GM12878 (cell line): ENCODE data around the gene HTR3A. TPM values are rescaled to one million over a fixed set of nuclear protein-coding genes. Genes with fewer than 3 reads are reported as not detected.

Experiments used
- ATAC-seq: fragments of 200-7000 bp; cut with Tn5 transposase; 3 replicates; pipeline ENCODE4 v1.9.1; 2020; ENCODE audit warnings: mild to moderate bottlenecking, moderate library complexity
- Bru-seq: library from RNA; stranded (reverse); fragments of 400-500 nt; gene quantifications from one replicate; lab custom pipeline; 2021; lab: Mats Ljungman, UMichigan
- BruChase-seq, 2 experiments: library from RNA; stranded (reverse); fragments of 400-500 nt; gene quantifications; one replicate each; lab custom pipeline; 2021; lab: Mats Ljungman, UMichigan
- BruUV-seq: library from RNA; stranded (reverse); fragments of 400-500 nt; replicated peaks from 2 replicates; lab custom pipeline; 2021; lab: Mats Ljungman, UMichigan
- CTCF ChIA-PET: fragments of 300-600 bp; sonication (Branson Sonifier 250); formaldehyde crosslinking; extraction: SDS; loops from one replicate; lab custom pipeline; 2021; ENCODE audit warnings: inconsistent platforms; lab: Yijun Ruan, JAX
- POLR2A ChIA-PET: fragments of 350-600 bp; formaldehyde crosslinking; extraction: SDS; loops from one replicate; lab custom pipeline; 2021; ENCODE audit warnings: inconsistent platforms; lab: Charles Lee
- RAD21 ChIA-PET: fragments of 300-600 bp; sonication (Branson Sonifier 250); formaldehyde crosslinking; loops from one replicate; lab custom pipeline; 2023; ENCODE audit warnings: antibody characterized with exemption; ENCODE audit not compliant: unreplicated experiment; lab: Charles Lee
- SMC1A ChIA-PET: fragments of 300-600 bp; sonication (Branson Sonifier 250); formaldehyde crosslinking; loops from one replicate; lab custom pipeline; 2023; ENCODE audit not compliant: unreplicated experiment, uncharacterized antibody; lab: Charles Lee
- DNase-seq: peaks from one replicate; pipeline ENCODE4 v3.0.0-alpha.2; 2011; ENCODE audit warnings: low read depth, low spot score
- FAIRE-seq: peaks from 3 replicates; lab custom pipeline; 2011; peaks lifted over from hg19 to GRCh38; lab: Jason Lieb, UNC
- H2AFZ ChIP-seq: 2 replicates; pipeline ENCODE4 v1.6.0; 2011; ENCODE audit warnings: low read depth, low read length, control low read depth; ENCODE audit not compliant: control insufficient read depth
- H3K27ac ChIP-seq: 2 replicates; pipeline ENCODE4 v1.5.1; 2011; ENCODE audit warnings: control low read depth; ENCODE audit not compliant: control insufficient read depth, insufficient read depth
- H3K27me3 ChIP-seq, 2 experiments: replicated peaks in 1 of 2; 2 replicates each; pipeline versions ENCODE4 v1.6.0 to v1.6.1; 2011; ENCODE audit warnings: low read length in 1 of 2; ENCODE audit not compliant: control insufficient read depth in 2 of 2, insufficient read depth in 2 of 2
- H3K36me3 ChIP-seq, 2 experiments: 2 replicates each; pipeline ENCODE4 v1.5.1; 2011; ENCODE audit warnings: low read length in 1 of 2; ENCODE audit not compliant: control insufficient read depth in 2 of 2, insufficient read depth in 2 of 2
- H3K4me1 ChIP-seq: 2 replicates; pipeline ENCODE4 v1.6.1; 2011; ENCODE audit warnings: mild to moderate bottlenecking, low read length, moderate library complexity, mixed read lengths; ENCODE audit not compliant: control insufficient read depth, insufficient read depth
- H3K4me2 ChIP-seq: 2 replicates; pipeline ENCODE4 v1.6.0; 2011; ENCODE audit warnings: control low read depth; ENCODE audit not compliant: control insufficient read depth, insufficient read depth
- H3K4me3 ChIP-seq: fragments of 200-600 bp; sonication (generic); 2 replicates; pipeline ENCODE4 v1.5.1; 2016
- H3K79me2 ChIP-seq: 2 replicates; pipeline ENCODE4 v1.6.0; 2011; ENCODE audit warnings: low read length; ENCODE audit not compliant: control insufficient read depth, insufficient read depth
- H3K9ac ChIP-seq: 2 replicates; pipeline ENCODE4 v1.8.0; 2011; ENCODE audit warnings: low read length, control low read depth, mixed read lengths; ENCODE audit not compliant: control insufficient read depth, insufficient read depth
- H3K9me3 ChIP-seq: replicated peaks from 3 replicates; pipeline ENCODE4 v1.5.1; 2011; ENCODE audit warnings: mild to moderate bottlenecking, low read length; ENCODE audit not compliant: control insufficient read depth, insufficient read depth
- H4K20me1 ChIP-seq: 2 replicates; pipeline ENCODE4 v1.6.0; 2011; ENCODE audit not compliant: control insufficient read depth, insufficient read depth
- ZNF384 ChIP-seq: IDR thresholded peaks from 2 replicates; pipeline ENCODE4 v1.6.1; 2012; ENCODE audit warnings: low read depth, mild to moderate bottlenecking, low read length, improper control_type of control experiment, borderline replicate concordance
- WGBS: methylation state at CpG from one replicate; pipeline ENCODE4 v1.1.6; 2016; ENCODE audit warnings: low lambda C conversion rate; ENCODE audit not compliant: insufficient replicate concordance, insufficient coverage; ENCODE audit errors: missing lambda C conversion rate; 5-methylcytosine and 5-hydroxymethylcytosine counted together
- in situ Hi-C: fragments of 300-500 bp; cut with MboI; formaldehyde crosslinking; loops from 9 replicates; pipeline ENCODE4 v1.14.3; 2018; ENCODE audit warnings: mixed read lengths
- intact Hi-C: fragments of 100-400 bp; cut with micrococcal nuclease; formaldehyde crosslinking; loops from one replicate; pipeline ENCODE4 v1.14.2; 2022; ENCODE audit not compliant: unreplicated experiment
- long read RNA-seq, 2 experiments: library from polyadenylated mRNA; unstranded; transcript quantifications; one replicate each; pipeline ENCODE4 v2.0.0, GENCODE V29; 2019 to 2020
- polyA minus RNA-seq, 3 experiments: library from RNA; depleted of rRNA, polyadenylated mRNA; stranded (reverse); fragments of >200 nt; gene quantifications; 2 replicates each; pipeline ENCODE4 v1.2.3, GENCODE V29; 2011
- polyA plus RNA-seq, 11 experiments: library from polyadenylated mRNA; depleted of rRNA in 4 of 11; unstranded in 6 of 11; stranded (reverse) in 5 of 11; fragments of >200 nt; fragmentation: Nextera tagmentation in 4 of 11; fragmentation: Illumina TruSeq in 1 of 11; extraction: Ambion mirVana in 4 of 11; extraction: Trizol in 1 of 11; gene quantifications; 1 replicate in 1 of 11; 2 replicates in 10 of 11; pipeline versions ENCODE4 v1.2.1 to v1.2.3, GENCODE V29; 2011 to 2016; ENCODE audit warnings: inconsistent platforms in 2 of 11, missing spikeins in 2 of 11, low read depth in 1 of 11
- total RNA-seq, 4 experiments: library from RNA; depleted of rRNA in 3 of 4; stranded (reverse); fragments of >200 nt in 3 of 4; fragmentation: Illumina TruSeq in 1 of 4; extraction: Trizol in 1 of 4; gene quantifications; 2 replicates each; pipeline versions ENCODE4 v1.2.1 to v1.2.3, GENCODE V29; 2013 to 2021
- TF ChIP-seq, protein P1 (sequence below): fragments of 450-650 bp; IDR thresholded peaks from 2 replicates; pipeline ENCODE4 v1.6.1; 2017; ENCODE audit warnings: mild to moderate bottlenecking

HTR3A gene
- not detected in 2 replicates for total RNA-seq (2013; cell fraction: nucleolus; rRNA removed)
- total RNA-seq (2014; rRNA removed) (not detected in 2 replicates), total RNA-seq (2014; rRNA removed; fragmentation: Illumina TruSeq; extraction: Trizol) (not detected in 2 replicates), total RNA-seq (2021) (not detected in 2 replicates), polyA plus RNA-seq (2011; rRNA removed) (not detected in 2 replicates), polyA plus RNA-seq (2014; fragmentation: Illumina TruSeq; extraction: Trizol) (not detected in 2 replicates), polyA plus RNA-seq (2014; fragmentation: Nextera tagmentation; extraction: Ambion mirVana) (not detected), polyA plus RNA-seq (2014; rRNA removed) (not detected in 2 replicates), polyA plus RNA-seq (2016; fragmentation: Nextera tagmentation; extraction: Ambion mirVana) (not detected), polyA minus RNA-seq (2011; rRNA and poly(A)+ RNA removed) (not detected in 2 replicates), Bru-seq, nascent RNA (not detected), BruChase-seq, experiment 1, labeled RNA remaining after a 6-hour chase (not detected), BruChase-seq, experiment 2, labeled RNA remaining after a 2-hour chase (not detected)
- polyA plus RNA-seq (2011; ENCODE audit: low read depth): not detected
- not detected in 2 replicates for polyA plus RNA-seq (2011; cell fraction: cytosol; rRNA removed)
- polyA plus RNA-seq (2011; cell fraction: nucleus; rRNA removed): not detected in 2 replicates
- not detected in 2 replicates for polyA plus RNA-seq (2012)
- polyA minus RNA-seq (2011; cell fraction: cytosol; rRNA and poly(A)+ RNA removed): not detected in 2 replicates
- polyA minus RNA-seq (2011; cell fraction: nucleus; rRNA and poly(A)+ RNA removed): not detected in 2 replicates
- long read RNA-seq, experiment 1: 0 reads
- long read RNA-seq, experiment 2: 0 reads

DNA sequence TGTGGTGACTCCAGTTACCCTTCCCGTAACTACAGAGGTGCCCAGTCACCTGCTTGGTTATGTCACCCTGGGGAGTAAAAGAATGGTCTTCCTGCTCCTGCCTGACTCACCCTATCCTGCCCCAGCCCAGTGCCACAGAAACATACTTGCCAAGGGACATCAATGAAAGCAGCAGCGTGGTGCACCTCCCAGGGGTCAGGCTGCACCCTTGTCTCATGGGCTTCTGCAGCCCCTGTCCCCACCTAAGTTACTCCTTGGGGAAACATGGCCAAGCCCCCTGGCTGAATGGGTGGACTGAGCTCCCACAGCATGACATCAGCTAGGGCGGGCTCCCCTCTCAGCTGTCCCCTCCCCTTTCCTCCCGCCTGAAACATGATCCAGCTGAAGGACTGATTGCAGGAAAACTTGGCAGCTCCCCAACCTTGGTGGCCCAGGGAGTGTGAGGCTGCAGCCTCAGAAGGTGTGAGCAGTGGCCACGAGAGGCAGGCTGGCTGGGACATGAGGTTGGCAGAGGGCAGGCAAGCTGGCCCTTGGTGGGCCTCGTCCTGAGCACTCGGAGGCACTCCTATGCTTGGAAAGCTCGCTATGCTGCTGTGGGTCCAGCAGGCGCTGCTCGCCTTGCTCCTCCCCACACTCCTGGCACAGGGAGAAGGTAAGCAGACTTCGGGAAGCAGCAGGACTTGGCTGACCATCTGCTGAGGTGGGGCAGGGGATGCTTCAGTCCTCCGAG lies at the start of gene HTR3A:
HTR3A (plus strand) TSS at position 368 of the 730 bp plus-strand sequence; CDS start at position 586, 218 bp downstream.
- Histone ChIP-seq H3K27me3 (peaks cover 4 to 9% of the 10 kb centered on the region in 2 experiments; a peak in 3 of 4 replicates), H3K79me2 (no peaks in the 10 kb centered on the region), H3K36me3 (no peaks in the 10 kb centered on the region), H4K20me1 (no peaks in the 10 kb centered on the region; the same call in 1 of the 2 replicates), H3K4me3 (no peak within 1 kb of the TSS), H3K9ac (no peak within 1 kb of the TSS), H3K9me3 (no peaks in the 10 kb centered on the region), H3K4me2 (no peak within 1 kb of the TSS), H2AFZ (no peak within 1 kb of the TSS), H3K4me1 (peaks cover 8% of the 10 kb centered on the region), H3K27ac (no peak within 1 kb of the TSS)
- in situ Hi-C loops (no loop called here), intact Hi-C loops (no loop called here)
- FAIRE-seq (no peak), DNase-seq (no peak), ATAC-seq (no peak)
- no TSS peak for BruUV-seq
- ChIA-PET SMC1A (no interaction called here), POLR2A (no interaction called here), CTCF (interaction anchor here (2.1 kb wide), 1 partner anchor 17 kb away, joined by 5 read pairs; no protein-coding TSS in a partner anchor), RAD21 (no interaction called here)
- WGBS: 19% methylated on average over 12 of the region's 12 CpGs
- TF ChIP-seq ZNF384: no peak
- TF ChIP-seq, protein P1, sequence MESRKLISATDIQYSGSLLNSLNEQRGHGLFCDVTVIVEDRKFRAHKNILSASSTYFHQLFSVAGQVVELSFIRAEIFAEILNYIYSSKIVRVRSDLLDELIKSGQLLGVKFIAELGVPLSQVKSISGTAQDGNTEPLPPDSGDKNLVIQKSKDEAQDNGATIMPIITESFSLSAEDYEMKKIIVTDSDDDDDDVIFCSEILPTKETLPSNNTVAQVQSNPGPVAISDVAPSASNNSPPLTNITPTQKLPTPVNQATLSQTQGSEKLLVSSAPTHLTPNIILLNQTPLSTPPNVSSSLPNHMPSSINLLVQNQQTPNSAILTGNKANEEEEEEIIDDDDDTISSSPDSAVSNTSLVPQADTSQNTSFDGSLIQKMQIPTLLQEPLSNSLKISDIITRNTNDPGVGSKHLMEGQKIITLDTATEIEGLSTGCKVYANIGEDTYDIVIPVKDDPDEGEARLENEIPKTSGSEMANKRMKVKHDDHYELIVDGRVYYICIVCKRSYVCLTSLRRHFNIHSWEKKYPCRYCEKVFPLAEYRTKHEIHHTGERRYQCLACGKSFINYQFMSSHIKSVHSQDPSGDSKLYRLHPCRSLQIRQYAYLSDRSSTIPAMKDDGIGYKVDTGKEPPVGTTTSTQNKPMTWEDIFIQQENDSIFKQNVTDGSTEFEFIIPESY: no peak
